Fibroblast of villous mesenchyme (primary cell): Measurements from ENCODE around the gene AOX1. TPM values are rescaled to one million over a fixed set of nuclear protein-coding genes. Genes with fewer than 3 reads are reported as not detected.
"Not testable (repeated sequence)": the region's sequence is repeated elsewhere in the genome, so short reads cannot be mapped to it uniquely, and the experiment has no call there.

Experiments
- DNase-seq: peaks from one replicate; pipeline ENCODE4 v3.0.0-alpha.2; 2010; ENCODE audit warnings: low read depth
- H3K4me3 ChIP-seq: 2 replicates; pipeline ENCODE4 v1.5.1; 2011; ENCODE audit warnings: low read depth, mild to moderate bottlenecking, low read length
- total RNA-seq: library from RNA; depleted of rRNA; stranded (reverse); fragments of >200 nt; gene quantifications from 2 replicates; pipeline ENCODE4 v1.2.3, GENCODE V29; 2012
- TF ChIP-seq, protein P1 (sequence below): IDR thresholded peaks from 2 replicates; pipeline ENCODE4 v1.5.1; 2012; ENCODE audit warnings: low read depth, mild to moderate bottlenecking, low read length; ENCODE audit not compliant: insufficient read depth

Gene AOX1
- total RNA-seq, 1 donor = 57.4 TPM

DNA sequence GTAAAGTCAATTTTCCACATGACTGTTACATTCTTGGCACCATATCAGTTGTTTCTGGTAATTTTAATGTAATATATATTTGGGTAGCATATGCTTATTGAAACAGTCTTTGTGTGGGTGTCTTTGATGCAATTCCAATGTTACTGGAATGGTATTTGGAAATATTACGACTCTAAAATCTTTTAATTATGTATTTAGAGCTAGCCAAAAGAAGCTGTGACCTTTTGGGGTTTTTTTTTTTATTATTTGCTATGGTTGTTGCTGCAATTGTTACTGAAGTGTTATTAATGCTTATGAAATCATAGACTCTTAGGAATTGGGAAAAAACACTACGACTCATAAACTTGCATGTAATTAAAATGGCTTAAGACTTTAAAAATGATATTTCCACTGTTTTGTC lies 95.9 kb downstream of the AOX1 start:
- TF ChIP-seq, protein P1, sequence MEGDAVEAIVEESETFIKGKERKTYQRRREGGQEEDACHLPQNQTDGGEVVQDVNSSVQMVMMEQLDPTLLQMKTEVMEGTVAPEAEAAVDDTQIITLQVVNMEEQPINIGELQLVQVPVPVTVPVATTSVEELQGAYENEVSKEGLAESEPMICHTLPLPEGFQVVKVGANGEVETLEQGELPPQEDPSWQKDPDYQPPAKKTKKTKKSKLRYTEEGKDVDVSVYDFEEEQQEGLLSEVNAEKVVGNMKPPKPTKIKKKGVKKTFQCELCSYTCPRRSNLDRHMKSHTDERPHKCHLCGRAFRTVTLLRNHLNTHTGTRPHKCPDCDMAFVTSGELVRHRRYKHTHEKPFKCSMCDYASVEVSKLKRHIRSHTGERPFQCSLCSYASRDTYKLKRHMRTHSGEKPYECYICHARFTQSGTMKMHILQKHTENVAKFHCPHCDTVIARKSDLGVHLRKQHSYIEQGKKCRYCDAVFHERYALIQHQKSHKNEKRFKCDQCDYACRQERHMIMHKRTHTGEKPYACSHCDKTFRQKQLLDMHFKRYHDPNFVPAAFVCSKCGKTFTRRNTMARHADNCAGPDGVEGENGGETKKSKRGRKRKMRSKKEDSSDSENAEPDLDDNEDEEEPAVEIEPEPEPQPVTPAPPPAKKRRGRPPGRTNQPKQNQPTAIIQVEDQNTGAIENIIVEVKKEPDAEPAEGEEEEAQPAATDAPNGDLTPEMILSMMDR = no peak
- no peak overlapping the region for H3K4me3 ChIP-seq
- peak; percentile 22 for DNase-seq

DNA sequence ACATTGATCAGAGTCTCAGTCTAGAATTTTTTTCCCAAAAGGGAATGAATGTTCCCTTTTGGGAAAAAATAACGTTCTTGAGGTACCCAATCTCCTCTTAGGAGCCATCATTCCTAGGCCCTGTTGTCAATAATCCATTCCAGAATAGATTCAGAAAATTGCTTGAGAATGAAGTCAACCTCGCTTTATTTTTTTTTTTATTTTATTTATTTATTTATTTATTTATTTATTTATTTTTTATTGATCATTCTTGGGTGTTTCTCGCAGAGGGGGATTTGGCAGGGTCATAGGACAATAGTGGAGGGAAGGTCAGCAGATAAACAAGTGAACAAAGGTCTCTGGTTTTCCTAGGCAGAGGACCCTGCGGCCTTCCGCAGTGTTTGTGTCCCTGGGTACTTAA lies 96.6 kb downstream of the AOX1 start:
- DNase-seq, H3K4me3 ChIP-seq: not testable (repeated sequence)

DNA sequence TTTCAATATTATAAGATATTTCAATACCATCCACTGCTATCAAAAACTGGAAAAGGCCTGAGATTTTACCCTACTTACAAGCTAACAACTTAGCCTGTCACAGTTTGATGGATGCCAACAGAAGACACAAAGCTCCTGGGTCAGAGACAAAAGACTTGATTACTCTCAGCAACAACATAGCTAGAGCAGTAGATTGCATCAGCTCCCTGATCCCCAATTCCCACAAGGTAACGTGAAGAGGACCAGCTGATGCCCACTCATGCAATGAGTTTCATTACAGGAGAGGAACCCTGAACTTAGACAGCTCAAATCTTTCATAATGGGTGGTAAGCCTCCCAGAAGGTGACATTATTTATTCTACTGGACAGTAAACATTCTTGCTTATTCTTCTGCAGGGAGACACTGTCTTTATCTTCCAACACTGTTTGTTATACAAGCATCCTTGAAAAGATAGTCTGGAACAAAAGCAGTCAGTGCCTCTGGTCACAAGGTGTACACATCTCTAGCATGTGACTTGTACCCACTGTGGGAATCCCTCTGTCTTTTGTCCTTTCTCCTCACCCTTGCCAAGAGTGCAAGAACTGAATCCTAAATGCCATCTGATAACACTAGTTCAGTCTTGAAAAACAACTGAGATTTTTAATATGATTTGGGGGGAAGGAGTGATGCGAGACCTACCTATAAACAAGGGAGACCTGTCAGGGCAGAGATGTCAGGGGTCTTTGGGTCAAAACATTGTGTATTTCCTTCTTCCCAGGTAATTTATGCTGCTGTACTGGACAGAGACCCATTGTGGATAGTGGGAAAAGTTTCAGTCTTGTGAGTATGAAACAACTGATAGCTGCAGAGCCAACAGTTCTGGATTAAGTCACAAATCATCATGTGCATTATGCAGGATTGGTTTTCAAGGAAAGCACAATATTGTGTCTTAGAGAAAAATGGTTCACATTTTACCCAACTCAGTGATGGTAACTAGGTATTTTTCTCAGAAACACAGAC lies 102.4 kb downstream of the AOX1 start:
- H3K4me3 ChIP-seq = no peak overlapping the region
- TF ChIP-seq, protein P1 = no peak
- DNase-seq = no peak

DNA sequence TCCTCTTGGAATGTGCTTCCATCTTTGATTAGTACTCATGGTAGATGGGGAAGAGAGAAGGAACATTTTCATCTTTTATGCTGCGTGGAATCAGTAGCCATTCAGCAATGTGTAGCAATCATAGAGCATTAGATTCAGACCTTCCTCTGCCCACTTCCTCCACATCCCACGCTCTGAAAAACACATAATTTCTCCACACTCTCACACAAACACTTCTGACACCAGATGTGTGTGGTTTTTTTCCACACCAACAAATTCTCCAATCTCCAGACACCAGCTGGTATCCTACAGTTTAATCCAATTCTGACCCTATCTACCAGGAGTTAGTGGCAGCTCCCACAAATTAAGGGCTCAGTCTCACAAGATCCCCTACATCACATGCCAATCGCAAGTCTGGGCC lies 103.3 kb downstream of the AOX1 start:
- TF ChIP-seq, protein P1 = no peak

DNA sequence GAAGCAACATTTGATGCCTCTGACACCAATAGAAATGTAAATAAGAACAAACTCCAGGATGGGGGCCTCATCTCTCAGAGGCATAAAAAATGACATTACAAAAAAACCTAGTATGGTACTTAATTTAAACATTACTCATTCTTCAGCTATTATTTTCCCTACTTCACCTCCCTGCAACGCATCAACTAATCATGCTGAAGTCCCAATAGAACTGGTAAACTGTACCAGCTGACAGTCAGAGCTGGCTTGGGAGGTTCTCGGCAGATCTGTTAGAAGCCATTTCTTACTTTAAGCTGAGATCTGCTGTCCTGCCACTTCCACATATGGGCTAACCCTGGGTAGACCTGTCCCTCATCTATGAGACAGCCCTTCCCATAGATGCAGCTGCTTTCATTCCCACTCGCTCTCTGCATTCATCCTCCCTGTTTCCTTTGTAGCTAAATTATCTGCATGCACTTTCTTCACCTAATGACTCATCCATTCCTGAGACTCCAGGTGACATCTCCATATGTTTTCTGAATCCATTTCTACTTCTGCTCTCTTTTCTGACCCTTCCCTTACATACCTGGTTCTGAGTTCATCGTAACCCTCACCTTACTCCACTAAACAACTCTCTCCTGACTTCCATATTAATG lies 108.1 kb downstream of the AOX1 start:
- DNase-seq = no peak
- no peak overlapping the region for H3K4me3 ChIP-seq
- TF ChIP-seq, protein P1 = no peak

More for the DNA sequence above, 103.3 kb downstream of the AOX1 start:
- DNase-seq = no peak
- H3K4me3 ChIP-seq = no peak overlapping the region

DNA sequence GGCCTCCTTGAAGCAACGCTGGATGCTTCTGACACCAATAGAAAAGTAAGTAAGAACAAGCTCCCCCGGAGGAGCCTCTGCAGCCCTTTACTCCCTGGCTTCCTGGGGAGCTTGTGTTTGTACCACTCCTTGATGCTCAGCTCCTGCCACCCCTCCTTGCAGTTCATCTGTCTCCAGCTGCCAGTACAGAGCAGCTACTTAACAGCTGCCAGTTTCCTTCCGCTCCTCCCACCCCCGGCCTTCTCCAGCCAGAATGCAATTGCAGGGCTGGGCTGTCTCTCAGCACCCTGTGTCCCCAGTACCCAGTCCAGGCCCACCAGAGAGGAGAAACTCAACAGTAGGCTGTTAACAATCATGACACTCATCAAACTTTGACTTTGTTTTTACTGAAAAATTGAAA lies 109.4 kb downstream of the AOX1 start:
- no peak overlapping the region for H3K4me3 ChIP-seq
- DNase-seq = no peak
- TF ChIP-seq, protein P1 = no peak

DNA sequence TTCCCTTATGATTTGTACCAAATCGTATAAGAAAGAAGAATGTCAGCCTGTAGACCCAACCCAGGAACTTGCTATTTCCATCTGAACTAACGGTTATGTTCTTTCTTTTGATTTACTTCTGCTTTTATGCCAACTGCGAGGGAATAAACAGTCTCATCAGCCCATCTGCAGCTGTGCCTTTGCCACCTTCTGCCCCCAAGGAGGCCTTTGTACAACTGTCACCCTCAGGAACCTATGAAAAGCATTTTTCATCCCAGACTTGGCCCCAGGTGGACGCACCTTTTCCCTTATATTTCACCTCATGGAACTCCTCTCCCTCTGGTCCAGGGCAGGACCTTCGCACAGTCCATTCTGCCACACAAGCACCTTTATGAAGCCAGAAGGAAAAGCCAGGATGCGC lies 109.8 kb downstream of the AOX1 start:
- TF ChIP-seq, protein P1 = no peak
- H3K4me3 ChIP-seq = no peak overlapping the region
- DNase-seq = no peak
